GM12892 (cell line): Measurements from ENCODE around the gene HTRA3.

ENCODE experiments used
- DNase-seq: peaks from one replicate; pipeline ENCODE4 v3.0.0; 2011; ENCODE audit not compliant: insufficient read length
- FAIRE-seq: peaks from 2 replicates; lab custom pipeline; 2011; peaks lifted over from hg19 to GRCh38; lab: Jason Lieb, UNC
- POLR2A ChIP-seq: IDR thresholded peaks from 2 replicates; pipeline ENCODE4 v1.6.1; 2011; ENCODE audit warnings: low read depth, low read length, control low read depth
- POLR2AphosphoS5 ChIP-seq: IDR thresholded peaks from 2 replicates; pipeline ENCODE4 v1.6.1; 2011; ENCODE audit warnings: low read depth, low read length, control low read depth
- TAF1 ChIP-seq: IDR thresholded peaks from 2 replicates; pipeline ENCODE4 v1.6.1; 2011; ENCODE audit warnings: low read depth, mild to moderate bottlenecking, control low read depth, low read length, borderline replicate concordance

The HTRA3 gene

DNA sequence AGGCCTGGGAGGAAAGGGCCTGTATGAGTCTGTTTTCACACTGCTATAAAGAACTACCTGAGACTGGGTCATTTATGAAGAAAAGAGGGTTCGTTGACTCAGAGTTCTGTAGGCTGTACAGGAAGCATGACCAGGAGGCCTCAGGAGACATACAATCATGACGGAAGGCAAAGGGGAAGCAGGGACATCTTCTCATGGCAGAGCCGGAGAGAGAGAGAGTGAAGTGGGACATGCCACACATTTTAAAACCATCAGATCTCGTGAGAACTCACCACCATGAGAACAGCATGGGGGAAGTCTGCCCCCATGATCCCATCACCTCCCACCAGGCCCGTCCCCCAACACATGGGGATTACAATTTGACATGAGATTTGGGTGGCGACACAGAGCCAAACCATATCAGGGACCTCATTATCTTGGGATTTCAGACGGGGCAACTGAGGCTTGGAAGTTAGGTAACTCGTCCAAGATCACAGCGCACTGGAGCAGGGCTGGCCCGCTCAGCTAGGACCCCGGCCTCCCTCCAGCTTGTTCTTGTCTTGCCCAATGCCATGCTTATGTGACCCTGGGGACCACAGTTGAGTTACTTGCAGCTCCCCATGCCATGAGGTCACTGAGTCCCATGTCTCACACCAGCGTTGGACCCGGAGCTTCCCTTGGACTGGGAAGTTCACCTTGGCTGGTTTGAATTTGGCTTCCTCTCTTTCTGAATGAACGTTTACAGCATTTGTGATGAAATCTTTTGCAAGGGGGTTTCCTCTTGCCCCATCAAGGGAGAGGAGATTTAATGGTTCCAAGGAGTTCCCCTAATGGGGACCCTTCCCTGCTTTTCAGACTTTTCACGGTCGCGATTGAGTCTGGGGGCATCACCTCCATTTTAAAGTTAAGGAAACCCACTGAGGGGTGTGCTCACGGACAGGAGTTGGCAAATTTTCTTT lies 18.1 kb downstream of the HTRA3 start:
- DNase-seq (no peak), FAIRE-seq (no peak)
- TF ChIP-seq POLR2AphosphoS5 (no peak), POLR2A (no peak), TAF1 (no peak)

DNA sequence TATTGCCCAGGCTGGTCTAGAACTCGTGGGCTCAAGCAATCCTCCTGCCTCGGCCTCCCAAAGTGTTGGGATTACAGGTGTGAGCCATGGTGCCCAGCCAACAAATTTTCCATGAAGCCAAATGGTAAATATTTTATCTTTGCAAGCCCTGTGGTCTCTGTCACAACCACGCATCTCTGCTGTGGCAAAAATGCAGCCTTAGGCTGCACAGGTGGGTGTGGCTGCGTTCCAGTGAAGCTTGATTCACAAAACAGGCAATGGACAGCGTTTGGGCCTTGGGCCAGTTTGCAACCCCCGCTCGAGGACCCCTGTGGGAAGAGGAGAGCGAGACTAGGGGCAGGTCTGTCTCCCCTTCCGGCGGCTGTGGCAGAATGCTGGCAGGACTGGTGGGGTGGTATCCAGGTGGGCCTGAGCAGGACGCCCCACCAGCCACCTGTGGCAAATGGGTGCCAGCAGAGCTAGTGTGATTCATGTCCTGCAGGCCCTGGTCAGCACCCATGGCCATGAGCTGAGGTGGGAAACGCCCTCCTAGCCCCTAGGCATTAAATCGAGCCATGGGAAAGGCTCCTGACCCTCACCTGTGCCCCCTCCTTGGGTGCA lies 19.7 kb downstream of the HTRA3 start:
- FAIRE-seq (no peak), DNase-seq (no peak)
- no peak for TF ChIP-seq TAF1

DNA sequence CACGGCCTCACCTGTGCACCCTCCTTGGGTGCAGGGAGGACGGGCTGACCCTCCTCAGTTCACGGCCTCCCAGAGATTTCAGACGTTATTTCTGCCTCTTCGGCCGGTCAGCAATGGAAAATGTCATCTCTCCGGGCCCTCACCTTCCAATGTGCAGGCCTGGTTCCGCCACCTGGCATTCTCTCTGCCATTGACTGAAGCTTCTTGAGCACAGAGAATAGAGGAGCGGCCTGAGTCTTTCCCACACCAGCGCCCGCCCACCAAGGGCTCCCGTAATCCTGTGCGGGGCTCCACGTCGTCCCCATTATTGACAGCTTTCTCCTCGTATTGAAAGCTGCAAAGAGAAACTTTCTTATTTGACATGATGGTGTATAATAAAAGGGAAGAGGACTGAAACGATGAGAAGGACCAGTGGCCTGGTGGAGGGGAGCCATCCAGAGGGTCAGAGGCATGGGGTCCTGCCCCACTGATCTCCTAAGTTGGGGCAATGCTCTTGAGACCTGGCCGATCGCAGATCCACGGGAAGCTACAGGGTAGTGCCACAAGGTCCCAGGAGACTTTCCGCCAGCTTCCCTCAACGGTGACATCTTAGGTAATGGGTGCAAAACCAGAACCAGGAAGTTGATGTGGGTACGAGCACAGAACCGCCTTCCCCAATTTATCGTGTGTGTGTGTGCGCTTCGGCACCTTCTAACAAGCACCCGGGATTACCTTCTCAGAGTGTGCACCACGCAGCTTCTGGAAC lies 20.6 kb downstream of the HTRA3 start:
- no peak for DNase-seq
- FAIRE-seq, result no peak
- TF ChIP-seq POLR2A, result no peak

GRCh38 chr4:8290701-8290970 lies 21.1 kb downstream of the HTRA3 start:
- FAIRE-seq, result no peak
- TF ChIP-seq POLR2A (no peak), TAF1 (no peak), POLR2AphosphoS5 (no peak)

DNA sequence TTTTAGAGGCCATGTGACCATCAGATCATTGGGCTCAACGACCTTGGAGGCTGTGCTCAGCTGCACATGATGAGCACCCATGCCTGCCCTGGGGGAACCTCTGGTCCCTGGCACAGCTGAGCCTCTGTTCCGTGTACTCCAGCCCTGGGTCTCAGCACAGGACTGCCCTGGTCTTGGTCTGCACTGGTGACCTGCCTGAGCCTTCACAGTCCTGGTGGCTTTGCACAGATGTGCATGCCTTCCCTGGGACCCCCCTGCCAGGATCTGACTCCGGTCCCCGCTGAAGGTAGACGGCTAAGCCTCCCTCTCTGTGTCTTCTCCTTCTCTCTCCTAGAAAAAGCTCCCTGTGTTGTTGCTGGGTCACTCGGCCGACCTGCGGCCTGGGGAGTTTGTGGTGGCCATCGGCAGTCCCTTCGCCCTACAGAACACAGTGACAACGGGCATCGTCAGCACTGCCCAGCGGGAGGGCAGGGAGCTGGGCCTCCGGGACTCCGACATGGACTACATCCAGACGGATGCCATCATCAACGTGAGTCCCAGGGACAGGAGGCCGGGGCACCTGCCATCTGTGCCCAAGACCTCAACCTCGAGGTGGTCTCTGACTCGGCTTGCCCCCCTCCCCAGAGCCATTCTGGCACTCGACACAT lies 21.6 kb downstream of the HTRA3 start:
- no peak for TF ChIP-seq TAF1
- TF ChIP-seq POLR2A, result no peak
- TF ChIP-seq POLR2AphosphoS5, result no peak
- DNase-seq (no peak), FAIRE-seq (no peak)

More at GRCh38 chr4:8290701-8290970, 21.1 kb downstream of the HTRA3 start:
- DNase-seq, result no peak

GRCh38 chr4:8291701-8292477 lies 22.3 kb downstream of the HTRA3 start:
- TF ChIP-seq POLR2AphosphoS5 (no peak), POLR2A (no peak), TAF1 (no peak)
- FAIRE-seq, result no peak

DNA sequence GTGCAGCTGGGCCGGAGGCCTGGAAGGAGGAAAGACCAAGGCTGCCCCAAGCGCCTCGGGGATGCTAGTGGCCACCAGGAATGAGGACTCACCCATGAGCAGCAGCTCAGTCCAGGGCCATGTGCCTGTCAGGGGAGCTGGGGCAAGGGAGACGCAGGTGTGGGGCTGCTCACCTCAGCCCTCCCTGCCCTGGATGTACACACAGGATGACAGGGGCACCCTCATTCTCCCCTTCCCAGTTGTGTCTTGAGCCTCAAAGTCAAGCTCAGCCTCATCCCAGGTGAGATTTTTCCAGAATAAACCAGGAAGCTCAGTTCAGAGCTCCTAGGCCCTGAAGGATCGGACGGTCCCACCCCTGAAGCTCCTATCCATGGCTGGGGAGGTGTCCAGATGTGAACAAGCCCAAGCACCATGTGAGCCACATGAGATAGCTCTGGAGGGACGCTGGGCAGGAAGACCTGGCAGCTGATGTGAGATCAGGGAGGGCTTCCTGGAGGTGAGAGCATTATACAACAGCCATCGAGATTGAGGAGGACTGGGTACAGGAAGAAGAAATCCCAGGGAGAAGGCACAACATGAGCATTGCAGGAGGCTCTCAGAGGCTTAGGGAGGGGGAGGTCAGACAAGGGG lies 23.0 kb downstream of the HTRA3 start:
- FAIRE-seq (no peak), DNase-seq (no peak)
- TF ChIP-seq POLR2A (no peak), POLR2AphosphoS5 (no peak), TAF1 (no peak)

More at GRCh38 chr4:8291701-8292477, 22.3 kb downstream of the HTRA3 start:
- DNase-seq, result no peak

- TF ChIP-seq POLR2A (no peak), TAF1 (no peak), POLR2AphosphoS5 (no peak)
- no peak for DNase-seq
- FAIRE-seq, result no peak
Measured at GRCh38 chr4:8293131-8293975, 23.8 kb downstream of the HTRA3 start.

DNA sequence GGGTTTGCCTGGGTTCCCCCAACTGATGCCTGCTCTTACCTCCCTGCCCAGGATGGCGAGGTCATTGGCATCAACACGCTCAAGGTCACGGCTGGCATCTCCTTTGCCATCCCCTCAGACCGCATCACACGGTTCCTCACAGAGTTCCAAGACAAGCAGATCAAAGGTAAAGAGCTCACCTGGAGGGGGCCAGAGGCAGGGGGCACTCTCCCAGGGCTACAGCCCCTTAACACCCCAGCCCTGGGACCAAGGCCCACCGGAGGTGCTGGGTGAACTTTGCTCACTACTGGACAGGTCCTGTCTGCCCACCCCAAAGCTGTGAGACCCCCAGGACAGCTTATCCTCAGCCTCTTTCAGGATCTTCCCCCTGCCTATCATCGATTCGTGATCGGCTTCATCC lies 24.5 kb downstream of the HTRA3 start:
- TF ChIP-seq POLR2AphosphoS5 (no peak), TAF1 (no peak), POLR2A (no peak)
- FAIRE-seq (no peak), DNase-seq (no peak)

- DNase-seq (no peak), FAIRE-seq (no peak)
- TF ChIP-seq POLR2A (no peak), POLR2AphosphoS5 (no peak), TAF1 (no peak)
Measured at GRCh38 chr4:8294775-8295174, 25.2 kb downstream of the HTRA3 start.
